ENCODE data around the gene TBRG4.
A peak's percentile ranks its signal among the peaks of the same experiment; 100 is the strongest.
"Not testable (repeated sequence)": the region's sequence is repeated elsewhere in the genome, so short reads cannot be mapped to it uniquely, and the experiment has no call there.

The TBRG4 gene

GRCh38 chr7:45111298-45112223 is at the start of gene TBRG4:
TBRG4 (minus strand) TSS chr7:45111697; CDS start chr7:45109237, 2,460 bp downstream.
- DNase-seq (ENCODE audit: low read depth in 2 of 2): peak; percentile 88 to 90

GRCh38 chr7:45161138-45161537 is 49.6 kb upstream of the TBRG4 start:
- no peak for DNase-seq (ENCODE audit: low read depth in 2 of 2)

GRCh38 chr7:45160417-45160881 is 49.0 kb upstream of the TBRG4 start:
- no peak for DNase-seq (ENCODE audit: low read depth in 2 of 2)

GRCh38 chr7:45159296-45159695 is 47.8 kb upstream of the TBRG4 start:
- no peak for DNase-seq (ENCODE audit: low read depth in 2 of 2)

GRCh38 chr7:45158471-45158870 is 47.0 kb upstream of the TBRG4 start:
- DNase-seq (ENCODE audit: low read depth in 2 of 2): no peak

- DNase-seq (ENCODE audit: low read depth in 2 of 2): no peak
Measured at GRCh38 chr7:45157653-45158401, 46.3 kb upstream of the TBRG4 start, which contains the start of gene RAMP3. RAMP3 (plus strand) TSS chr7:45157791; CDS start chr7:45157829, 38 bp downstream.

GRCh38 chr7:45157286-45157652 is 45.8 kb upstream of the TBRG4 start:
- no peak for DNase-seq (ENCODE audit: low read depth in 2 of 2)

- DNase-seq (ENCODE audit: low read depth in 2 of 2): no peak
Measured at GRCh38 chr7:45156516-45157272, 45.2 kb upstream of the TBRG4 start.

GRCh38 chr7:45155941-45156340 is 44.4 kb upstream of the TBRG4 start:
- DNase-seq (ENCODE audit: low read depth in 2 of 2): no peak

GRCh38 chr7:45155357-45155900 is 43.9 kb upstream of the TBRG4 start:
- no peak for DNase-seq (ENCODE audit: low read depth in 2 of 2)

- not testable (repeated sequence) for DNase-seq (ENCODE audit: low read depth in 2 of 2)
Measured at GRCh38 chr7:45153861-45154260, 42.4 kb upstream of the TBRG4 start.

GRCh38 chr7:45153233-45153632 is 41.7 kb upstream of the TBRG4 start:
- DNase-seq (ENCODE audit: low read depth in 2 of 2): no peak

- no peak for DNase-seq (ENCODE audit: low read depth in 2 of 2)
Measured at GRCh38 chr7:45151967-45152366, 40.5 kb upstream of the TBRG4 start.

GRCh38 chr7:45151131-45151684 is 39.7 kb upstream of the TBRG4 start:
- no peak for DNase-seq (ENCODE audit: low read depth in 2 of 2)

- no peak for DNase-seq (ENCODE audit: low read depth in 2 of 2)
Measured at GRCh38 chr7:45150199-45150598, 38.7 kb upstream of the TBRG4 start.

- no peak for DNase-seq (ENCODE audit: low read depth in 2 of 2)
Measured at GRCh38 chr7:45149606-45150005, 38.1 kb upstream of the TBRG4 start.

- DNase-seq (ENCODE audit: low read depth in 2 of 2): no peak
Measured at GRCh38 chr7:45148653-45148973, 37.1 kb upstream of the TBRG4 start.

GRCh38 chr7:45147858-45148652 is 36.6 kb upstream of the TBRG4 start:
- no peak for DNase-seq (ENCODE audit: low read depth in 2 of 2)

- no peak for DNase-seq (ENCODE audit: low read depth in 2 of 2)
Measured at GRCh38 chr7:45146531-45147379, 35.3 kb upstream of the TBRG4 start.

- no peak for DNase-seq (ENCODE audit: low read depth in 2 of 2)
Measured at GRCh38 chr7:45145881-45146280, 34.4 kb upstream of the TBRG4 start.

Data from stimulated activated CD4-positive, alpha-beta T cell treated with anti-CD3 and anti-CD28 coated beads, Interleukin-1b, Interleukin-23, amount 100 ng/mL, for 4 hours (primary cell).